HCT116 (cell line): Measurements from ENCODE around the gene CSF3R.

Source experiments
- CBX3 ChIP-seq: IDR thresholded peaks from 2 replicates; pipeline ENCODE4 v1.6.1; 2012; ENCODE audit warnings: low read depth
- CTCF ChIP-seq, 3 experiments: fragments of 200-600 bp in 1 of 3; sonication (generic) in 1 of 3; IDR thresholded peaks in 2 of 3; conservative IDR thresholded peaks in 1 of 3; 2 replicates each; pipeline ENCODE4 v1.5.1; 2012 to 2017; ENCODE audit warnings: low read depth in 2 of 3, low read length in 2 of 3, antibody characterized with exemption in 1 of 3, borderline replicate concordance in 1 of 3, control low read depth in 1 of 3, mild to moderate bottlenecking in 1 of 3, mixed read lengths in 1 of 3, mixed run types in 1 of 3, moderate library complexity in 1 of 3; ENCODE audit not compliant: insufficient read depth in 1 of 3
- RAD21 ChIP-seq: IDR thresholded peaks from 2 replicates; pipeline ENCODE4 v1.6.1; 2012; ENCODE audit warnings: low read depth, mild to moderate bottlenecking
- REST ChIP-seq: IDR thresholded peaks from 2 replicates; pipeline ENCODE4 v1.6.1; 2012; ENCODE audit warnings: low read depth

- TF ChIP-seq CTCF (IDR thresholded peaks at IDR 0.05 in 2 of 3, conservative IDR thresholded peaks at IDR 0.05 in 1 of 3; ENCODE audit: borderline replicate concordance in 1 of 3, insufficient read depth in 1 of 3, low read depth in 2 of 3, low read length in 2 of 3), result 0 out of 6 replicates have a peak, but pooled peaks of 1 of the 3 experiments have one; percentile 10
- TF ChIP-seq CBX3, result no peak
- TF ChIP-seq REST, result no peak
- TF ChIP-seq RAD21, result no peak
These were observed 34.1 kb downstream of the CSF3R start for GRCh38 chr1:36448530-36449056.
